ENCODE measurements around the gene TBC1D17.

TBC1D17 gene

GRCh38 chr19:49879243-49879963 is 1.9 kb downstream of the TBC1D17 start:
- DNase-seq: no peak

- no peak for DNase-seq
Measured at GRCh38 chr19:49880162-49880869, 2.8 kb downstream of the TBC1D17 start.

GRCh38 chr19:49881186-49881585 is 3.7 kb downstream of the TBC1D17 start:
- DNase-seq: no peak

DNA sequence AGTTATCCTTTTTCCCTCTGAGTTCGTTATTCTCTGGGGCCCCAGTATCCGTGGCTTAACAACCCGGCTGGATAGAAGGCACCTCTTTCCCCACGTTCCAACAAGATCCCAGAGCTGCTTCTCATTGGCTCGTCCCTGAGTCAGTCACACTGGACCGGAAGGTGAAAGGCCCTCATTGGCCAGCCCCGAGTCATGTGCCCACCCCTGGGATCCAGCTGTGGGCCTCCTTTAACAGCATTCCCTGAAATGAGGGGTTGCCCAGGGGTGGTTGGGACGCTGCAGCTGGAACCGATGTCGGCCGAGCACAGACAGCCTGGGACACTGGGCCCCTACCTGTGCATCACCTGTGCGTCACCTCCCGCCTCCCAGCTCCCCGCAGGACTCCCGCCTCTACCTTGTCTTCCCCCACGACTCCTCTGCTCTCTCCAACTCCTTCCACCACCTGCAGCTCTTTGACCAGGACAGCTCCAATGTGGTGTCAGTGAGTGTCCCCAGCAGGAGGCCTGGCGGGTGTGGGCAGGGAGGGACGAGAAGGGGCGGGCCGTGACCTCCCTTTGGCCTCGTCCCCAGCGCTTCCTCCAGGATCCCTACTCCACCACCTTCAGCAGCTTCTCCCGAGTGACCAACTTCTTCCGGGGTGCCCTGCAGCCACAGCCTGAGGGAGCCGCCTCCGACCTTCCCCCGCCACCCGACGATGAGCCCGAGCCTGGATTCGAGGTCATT is 4.3 kb downstream of the TBC1D17 start:
- DNase-seq: peak in 1 of 2 experiments; percentile 23

GRCh38 chr19:49882643-49883042 is 5.1 kb downstream of the TBC1D17 start:
- DNase-seq: no peak

GRCh38 chr19:49883094-49883493 is 5.6 kb downstream of the TBC1D17 start:
- DNase-seq: no peak

GRCh38 chr19:49884109-49884508 is 6.6 kb downstream of the TBC1D17 start:
- DNase-seq: no peak

GRCh38 chr19:49884760-49885159 is 7.3 kb downstream of the TBC1D17 start:
- DNase-seq: no peak

DNA sequence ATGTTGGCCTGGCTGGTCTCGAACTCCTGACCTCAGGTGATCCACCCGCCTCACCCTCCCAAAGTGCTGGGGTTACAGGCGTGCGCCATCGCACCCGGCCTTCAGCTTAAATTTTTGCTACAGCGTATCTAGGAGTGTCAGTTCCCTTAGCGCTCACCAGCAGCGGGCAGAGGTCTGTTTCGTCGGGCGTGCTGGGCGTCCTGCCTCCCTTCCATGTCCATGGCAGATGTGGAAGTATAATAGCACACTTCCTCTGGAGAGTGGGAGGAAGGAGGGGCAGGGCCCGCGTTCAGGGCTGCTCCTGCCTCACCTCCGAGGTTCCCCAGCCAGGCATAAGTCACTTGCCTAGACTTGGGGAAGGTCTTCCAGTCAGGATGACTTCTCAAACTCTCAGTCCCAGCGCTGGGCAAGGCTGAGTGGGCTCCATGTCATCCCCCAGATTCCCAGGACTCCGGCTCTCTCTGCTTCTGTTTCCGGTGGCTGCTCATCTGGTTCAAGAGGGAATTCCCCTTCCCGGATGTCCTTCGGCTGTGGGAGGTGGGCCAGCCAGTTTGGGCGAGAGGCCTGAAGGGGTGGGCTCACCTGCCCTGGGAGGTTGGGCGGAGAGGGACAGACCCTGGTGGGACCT is 9.6 kb downstream of the TBC1D17 start:
- DNase-seq: no peak

DNA sequence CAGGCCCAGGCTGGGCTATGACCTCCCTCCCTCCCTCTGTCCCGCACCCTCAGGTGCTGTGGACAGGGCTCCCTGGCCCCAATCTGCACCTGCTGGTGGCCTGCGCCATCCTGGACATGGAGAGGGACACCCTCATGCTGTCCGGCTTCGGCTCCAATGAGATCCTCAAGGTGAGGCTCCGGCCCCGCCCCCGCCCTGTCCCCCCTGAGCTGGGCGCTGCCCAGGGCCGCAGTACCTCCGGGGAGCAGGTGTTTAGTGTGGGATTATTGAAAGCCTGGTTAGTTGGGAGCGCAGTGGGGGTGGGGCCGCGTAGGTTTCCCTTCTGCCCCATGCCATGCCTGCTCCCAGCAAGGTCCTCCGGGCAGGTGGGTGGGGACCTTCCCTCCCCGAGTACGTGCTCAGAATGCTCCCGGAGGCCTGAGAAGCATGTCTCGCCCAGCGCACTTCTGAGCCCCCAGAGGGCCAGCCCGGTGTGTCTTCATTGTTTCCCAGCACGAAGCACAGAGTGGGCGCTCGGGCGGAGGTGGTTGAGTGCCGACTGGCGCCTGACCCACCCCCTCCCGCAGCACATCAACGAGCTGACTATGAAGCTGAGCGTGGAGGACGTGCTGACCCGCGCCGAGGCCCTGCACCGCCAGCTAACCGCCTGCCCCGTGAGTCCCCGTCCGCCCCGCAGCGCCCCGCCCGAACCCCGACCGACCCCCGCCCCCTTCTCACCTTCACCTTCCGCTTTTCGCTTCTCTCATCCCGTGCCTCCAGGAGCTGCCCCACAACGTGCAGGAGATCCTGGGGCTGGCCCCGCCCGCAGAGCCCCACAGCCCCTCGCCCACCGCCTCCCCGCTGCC is 10.4 kb downstream of the TBC1D17 start:
- peak in 1 of 2 experiments; percentile 61 for DNase-seq

- peak in 1 of 2 experiments; percentile 69 for DNase-seq
Measured at GRCh38 chr19:49888510-49888824, 11.0 kb downstream of the TBC1D17 start.

DNA sequence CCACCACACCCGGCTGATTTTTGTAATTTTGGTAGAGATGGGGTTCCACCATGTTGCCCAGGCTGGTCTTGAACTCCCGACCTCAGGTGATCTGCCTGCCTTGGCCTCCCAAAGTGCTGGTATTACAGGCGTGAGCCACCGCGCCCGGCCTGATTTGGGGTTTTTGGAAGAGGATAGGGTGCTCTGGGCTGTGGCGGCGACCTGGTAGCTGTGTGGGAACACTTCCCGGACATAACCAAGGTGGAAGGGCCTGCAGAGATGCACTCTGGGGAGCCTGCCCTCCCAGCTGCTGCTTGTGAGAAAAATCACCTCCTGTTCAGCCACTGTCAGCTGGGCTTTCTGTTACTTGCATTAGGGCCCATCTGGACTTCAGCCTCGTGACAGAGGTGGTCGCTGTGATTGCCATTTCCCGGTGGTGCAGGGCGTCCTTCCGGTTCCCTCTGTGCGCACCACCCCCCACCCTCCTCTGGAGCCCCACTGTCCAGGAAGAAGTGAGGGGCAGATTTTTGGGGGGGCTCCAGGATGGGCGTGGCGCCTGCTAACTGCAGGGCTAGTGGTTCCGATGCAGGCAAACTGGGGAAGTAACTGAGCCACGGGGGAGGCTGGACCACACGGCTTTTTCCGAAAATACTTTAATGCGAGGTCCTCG is 11.7 kb downstream of the TBC1D17 start:
- no peak for DNase-seq

GRCh38 chr19:49889687-49890348 is 12.3 kb downstream of the TBC1D17 start:
- no peak for DNase-seq

DNA sequence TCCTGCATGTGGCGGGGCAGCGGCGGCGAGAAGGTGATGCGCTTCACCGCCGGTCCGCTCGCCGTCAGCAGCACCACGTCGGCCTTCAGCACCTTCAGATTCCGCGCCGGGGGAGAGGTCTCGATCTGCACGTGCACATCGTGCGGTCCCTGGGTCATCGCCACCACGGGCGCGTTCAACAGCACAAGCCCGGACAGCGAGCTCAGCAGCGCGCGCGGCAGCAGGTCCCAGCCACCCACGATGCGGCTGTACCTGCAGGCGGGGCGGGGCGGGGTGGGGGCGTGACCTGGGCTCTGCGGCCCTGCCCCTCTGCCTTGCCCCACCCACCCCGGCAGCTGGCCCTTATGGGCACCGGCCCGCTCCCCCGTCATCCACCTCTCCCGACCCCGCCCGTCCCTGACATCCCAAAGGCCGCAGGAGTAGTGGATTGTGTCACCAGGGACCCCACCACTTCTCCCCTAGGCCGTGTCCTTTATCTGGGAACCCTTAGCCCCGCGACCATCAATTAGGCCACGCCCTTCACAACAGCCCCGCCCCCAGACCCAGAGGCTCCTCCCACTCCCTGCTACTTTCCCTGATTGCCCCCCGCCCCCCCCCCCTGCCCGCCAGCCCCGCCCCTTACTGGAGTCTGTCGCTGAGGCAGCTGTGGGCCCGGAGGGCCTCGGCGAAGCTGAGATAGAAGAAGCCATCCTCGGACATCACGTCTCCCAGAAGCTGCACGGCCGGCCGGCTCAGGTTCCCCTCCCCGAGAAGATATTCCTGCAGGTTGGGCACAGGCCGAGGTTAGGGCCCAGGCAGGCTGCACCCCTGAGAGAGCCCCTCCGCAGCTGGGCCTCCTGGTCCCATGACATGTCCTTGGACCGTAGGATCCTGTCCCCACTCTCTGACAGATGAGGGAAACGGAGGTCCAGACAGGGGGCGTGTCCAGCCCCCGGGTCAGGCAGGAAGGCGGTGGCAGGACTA is 13.1 kb downstream of the TBC1D17 start:
- peak; percentile 53 to 91 for DNase-seq

- no peak for DNase-seq
Measured at GRCh38 chr19:49891393-49891792, 13.9 kb downstream of the TBC1D17 start.

DNA sequence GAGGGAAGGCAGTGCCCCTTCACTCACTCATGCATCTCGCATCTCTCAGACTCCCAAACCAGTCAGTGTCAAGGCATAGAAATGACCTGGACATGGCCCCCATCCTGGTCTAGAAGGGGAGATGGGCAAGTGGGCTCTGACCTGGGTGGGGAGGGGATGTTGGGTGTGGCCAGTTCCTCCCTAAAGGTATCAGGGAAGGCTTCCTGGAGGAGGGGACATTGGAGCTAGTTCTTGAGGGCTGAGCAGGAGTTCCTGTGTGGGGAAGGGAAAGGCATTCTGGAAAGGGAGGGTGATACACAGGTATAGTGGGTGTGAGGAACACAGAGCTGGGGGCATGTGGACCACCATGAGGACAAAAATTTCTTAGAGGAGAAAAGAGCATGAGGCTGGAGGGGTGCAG is 15.2 kb downstream of the TBC1D17 start:
- DNase-seq: no peak

DNA sequence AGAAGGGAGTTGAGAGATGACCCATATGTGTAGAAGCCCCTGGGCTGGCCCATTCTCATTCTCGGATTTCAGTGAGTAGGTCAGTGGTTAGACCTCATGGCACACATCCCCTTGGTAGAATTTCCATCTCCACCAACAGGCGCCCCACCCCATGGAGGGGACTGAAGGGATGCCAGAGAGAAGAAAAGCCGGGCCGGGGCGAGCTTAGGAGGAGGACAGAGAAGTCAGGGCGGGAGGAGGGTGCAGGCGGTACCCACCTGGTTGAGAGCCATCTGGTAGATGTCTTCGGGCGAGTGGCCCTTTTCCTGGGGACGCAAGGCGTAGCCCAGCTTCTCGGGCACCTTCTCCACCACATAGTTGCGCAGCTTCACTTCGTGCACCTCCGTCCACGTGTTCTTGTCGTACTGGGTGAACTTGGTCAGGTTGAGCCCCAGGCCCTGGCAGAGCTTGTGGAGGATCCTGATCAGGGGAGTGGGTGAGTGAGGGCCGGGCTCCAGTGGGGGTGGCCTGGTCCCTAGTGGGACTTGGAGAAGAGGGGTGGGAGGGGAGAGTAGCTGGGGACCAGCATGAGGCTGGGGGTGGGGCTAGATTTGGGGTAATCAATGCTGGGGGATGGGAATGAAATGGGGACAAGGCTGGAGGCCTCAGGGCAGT is 16.6 kb downstream of the TBC1D17 start:
- no peak for DNase-seq

DNA sequence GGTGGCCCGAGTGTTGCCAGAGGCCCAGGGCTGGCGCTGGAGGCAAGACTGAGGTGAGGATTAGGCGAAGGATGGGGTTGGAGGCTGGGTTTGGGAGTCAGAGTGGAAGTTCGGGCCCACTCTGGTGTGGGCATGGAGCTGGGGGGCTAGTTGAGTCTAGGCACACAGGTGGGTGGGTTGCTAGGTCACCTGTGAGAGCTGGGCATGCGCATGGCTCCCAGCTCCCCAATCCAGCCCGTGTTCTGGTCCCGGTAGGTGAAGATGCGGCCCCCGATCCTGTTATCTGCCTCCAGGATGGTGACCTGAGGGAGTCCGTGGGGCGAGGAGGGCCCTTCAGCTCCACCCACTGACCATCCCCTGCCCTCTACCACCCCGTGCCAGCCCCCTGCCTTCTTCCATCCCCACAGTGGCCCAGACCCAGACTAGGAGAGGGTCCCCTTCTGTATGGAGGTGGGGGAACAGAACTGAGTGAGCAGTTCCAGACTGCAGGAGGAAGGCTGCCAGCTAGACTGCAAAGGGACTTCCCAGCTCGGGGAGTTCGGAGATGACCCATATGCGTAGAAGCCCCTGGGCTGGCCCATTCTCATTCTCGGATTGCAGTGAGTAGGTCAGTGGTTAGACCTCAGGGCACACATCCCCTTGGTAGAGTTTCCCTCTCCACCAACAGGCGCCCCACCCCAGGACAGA is 17.5 kb downstream of the TBC1D17 start:
- DNase-seq: no peak
